Stimulated activated memory B cell treated with anti-CD40 and anti-IgM and Interleukin-4, amounts not matched to agents 10 μg/mL and 1 μg/mL and 100 μg/mL, for 72 hours (primary cell): ENCODE measurements around the gene ADAMTSL3.

Source experiments
- ATAC-seq: fragments of 150-1000 bp; cut with Tn5 transposase; 2 replicates; pipeline ENCODE4 v1.10.0; 2021
- H3K27ac Mint-ChIP-seq: one replicate; pipeline ENCODE4 v1.8.0; 2022; ENCODE audit warnings: mild to moderate bottlenecking, mixed read lengths
- H3K27me3 Mint-ChIP-seq: one replicate; pipeline ENCODE4 v1.8.0; 2022; ENCODE audit warnings: mixed read lengths
- H3K36me3 Mint-ChIP-seq: one replicate; pipeline ENCODE4 v1.8.0; 2022; ENCODE audit warnings: mixed read lengths
- H3K4me1 Mint-ChIP-seq: one replicate; pipeline ENCODE4 v1.8.0; 2022; ENCODE audit warnings: mixed read lengths
- H3K4me3 Mint-ChIP-seq: one replicate; pipeline ENCODE4 v1.8.0; 2022; ENCODE audit warnings: mild to moderate bottlenecking, moderate library complexity, mixed read lengths
- H3K9me3 Mint-ChIP-seq: one replicate; pipeline ENCODE4 v1.8.0; 2022; ENCODE audit warnings: mixed read lengths

Gene ADAMTSL3

GRCh38 chr15:83912343-83912742, 258.4 kb downstream of the ADAMTSL3 start:
- Mint-ChIP-seq H3K36me3 (no peaks in the 10 kb centered on the region), H3K9me3 (peaks cover 6% of the 10 kb centered on the region), H3K4me3 (no peak overlapping the region), H3K27ac (no peak overlapping the region), H3K27me3 (no peaks in the 10 kb centered on the region), H3K4me1 (no peaks in the 10 kb centered on the region)
- ATAC-seq: no peak

- no peaks in the 10 kb centered on the region for H3K27me3 Mint-ChIP-seq
- no peak overlapping the region for H3K4me3 Mint-ChIP-seq
- ATAC-seq: no peak
- H3K9me3 Mint-ChIP-seq: peaks cover 6% of the 10 kb centered on the region
- H3K36me3 Mint-ChIP-seq: no peaks in the 10 kb centered on the region
- H3K4me1 Mint-ChIP-seq: no peaks in the 10 kb centered on the region
- H3K27ac Mint-ChIP-seq: no peak overlapping the region
Measured at GRCh38 chr15:83913034-83913632, 259.2 kb downstream of the ADAMTSL3 start.

- no peak for ATAC-seq
- Mint-ChIP-seq H3K27me3 (no peaks in the 10 kb centered on the region), H3K4me3 (no peak overlapping the region), H3K27ac (no peak overlapping the region), H3K9me3 (peaks cover 4% of the 10 kb centered on the region), H3K4me1 (peaks cover 10% of the 10 kb centered on the region), H3K36me3 (no peaks in the 10 kb centered on the region)
Measured at GRCh38 chr15:83914906-83915305, 261.0 kb downstream of the ADAMTSL3 start.

GRCh38 chr15:83917432-83917831, 263.5 kb downstream of the ADAMTSL3 start:
- no peaks in the 10 kb centered on the region for H3K27me3 Mint-ChIP-seq
- peaks cover 10% of the 10 kb centered on the region for H3K4me1 Mint-ChIP-seq
- ATAC-seq: no peak
- H3K27ac Mint-ChIP-seq: no peak overlapping the region
- no peak overlapping the region for H3K4me3 Mint-ChIP-seq
- peaks cover 3% of the 10 kb centered on the region for H3K9me3 Mint-ChIP-seq
- no peaks in the 10 kb centered on the region for H3K36me3 Mint-ChIP-seq

- Mint-ChIP-seq H3K27me3 (no peaks in the 10 kb centered on the region), H3K27ac (no peak overlapping the region), H3K4me1 (peaks cover 10% of the 10 kb centered on the region), H3K9me3 (peaks cover 3% of the 10 kb centered on the region), H3K36me3 (no peaks in the 10 kb centered on the region), H3K4me3 (no peak overlapping the region)
- no peak for ATAC-seq
Measured at GRCh38 chr15:83918011-83918410, 264.1 kb downstream of the ADAMTSL3 start.

GRCh38 chr15:83919319-83919830, 265.5 kb downstream of the ADAMTSL3 start:
- Mint-ChIP-seq H3K36me3 (no peaks in the 10 kb centered on the region), H3K4me3 (no peak overlapping the region), H3K27me3 (no peaks in the 10 kb centered on the region), H3K4me1 (peaks cover 10% of the 10 kb centered on the region), H3K27ac (no peak overlapping the region), H3K9me3 (peaks cover 3% of the 10 kb centered on the region)
- ATAC-seq: peak; percentile 83

- Mint-ChIP-seq H3K4me3 (no peak overlapping the region), H3K27ac (no peak overlapping the region), H3K36me3 (no peaks in the 10 kb centered on the region), H3K4me1 (peaks cover 10% of the 10 kb centered on the region), H3K27me3 (no peaks in the 10 kb centered on the region), H3K9me3 (peaks cover 3% of the 10 kb centered on the region)
- no peak for ATAC-seq
Measured at GRCh38 chr15:83919978-83920510, 266.1 kb downstream of the ADAMTSL3 start.

GRCh38 chr15:83922649-83923294, 268.8 kb downstream of the ADAMTSL3 start:
- Mint-ChIP-seq H3K27me3 (no peaks in the 10 kb centered on the region), H3K36me3 (no peaks in the 10 kb centered on the region)
- no peak for ATAC-seq

GRCh38 chr15:83926116-83926515, 272.2 kb downstream of the ADAMTSL3 start:
- Mint-ChIP-seq H3K9me3 (no peaks in the 10 kb centered on the region), H3K4me3 (no peak overlapping the region), H3K4me1 (no peaks in the 10 kb centered on the region), H3K27me3 (peaks cover 9% of the 10 kb centered on the region), H3K36me3 (no peaks in the 10 kb centered on the region), H3K27ac (no peak overlapping the region)
- ATAC-seq: no peak

More at GRCh38 chr15:83922649-83923294, 268.8 kb downstream of the ADAMTSL3 start:
- Mint-ChIP-seq H3K4me1 (peaks cover 10% of the 10 kb centered on the region), H3K4me3 (no peak overlapping the region), H3K27ac (no peak overlapping the region), H3K9me3 (peaks cover 3% of the 10 kb centered on the region)

- H3K4me1 Mint-ChIP-seq: no peaks in the 10 kb centered on the region
- no peak overlapping the region for H3K4me3 Mint-ChIP-seq
- no peak overlapping the region for H3K27ac Mint-ChIP-seq
- H3K9me3 Mint-ChIP-seq: no peaks in the 10 kb centered on the region
- no peak for ATAC-seq
- peaks cover 9% of the 10 kb centered on the region for H3K27me3 Mint-ChIP-seq
- H3K36me3 Mint-ChIP-seq: no peaks in the 10 kb centered on the region
Measured at GRCh38 chr15:83927704-83928391, 273.9 kb downstream of the ADAMTSL3 start.

- Mint-ChIP-seq H3K9me3 (peaks cover 3% of the 10 kb centered on the region), H3K4me3 (no peak overlapping the region), H3K4me1 (no peaks in the 10 kb centered on the region), H3K27me3 (peaks cover 9% of the 10 kb centered on the region), H3K36me3 (no peaks in the 10 kb centered on the region), H3K27ac (no peak overlapping the region)
- no peak for ATAC-seq
Measured at GRCh38 chr15:83928392-83928734, 274.4 kb downstream of the ADAMTSL3 start.

- Mint-ChIP-seq H3K36me3 (no peaks in the 10 kb centered on the region), H3K4me3 (no peak overlapping the region), H3K9me3 (peaks cover 5% of the 10 kb centered on the region), H3K27me3 (peaks cover 9% of the 10 kb centered on the region), H3K4me1 (no peaks in the 10 kb centered on the region), H3K27ac (no peak overlapping the region)
- no peak for ATAC-seq
Measured at GRCh38 chr15:83928878-83929418, 275.0 kb downstream of the ADAMTSL3 start.

GRCh38 chr15:83929619-83930018, 275.7 kb downstream of the ADAMTSL3 start:
- Mint-ChIP-seq H3K4me1 (no peaks in the 10 kb centered on the region), H3K9me3 (peaks cover 10% of the 10 kb centered on the region), H3K27ac (no peak overlapping the region), H3K36me3 (no peaks in the 10 kb centered on the region), H3K4me3 (no peak overlapping the region), H3K27me3 (peaks cover 9% of the 10 kb centered on the region)
- ATAC-seq: no peak

GRCh38 chr15:83930392-83931212, 276.7 kb downstream of the ADAMTSL3 start:
- Mint-ChIP-seq H3K27ac (no peak overlapping the region), H3K4me1 (no peaks in the 10 kb centered on the region), H3K4me3 (no peak overlapping the region), H3K27me3 (peaks cover 9% of the 10 kb centered on the region), H3K36me3 (no peaks in the 10 kb centered on the region), H3K9me3 (peaks cover 14% of the 10 kb centered on the region)
- no peak for ATAC-seq

GRCh38 chr15:83935774-83936173, 281.9 kb downstream of the ADAMTSL3 start:
- Mint-ChIP-seq H3K27me3 (peaks cover 1% of the 10 kb centered on the region), H3K27ac (no peak overlapping the region), H3K9me3 (peaks cover 17% of the 10 kb centered on the region), H3K4me1 (no peaks in the 10 kb centered on the region), H3K36me3 (no peaks in the 10 kb centered on the region), H3K4me3 (no peak overlapping the region)
- ATAC-seq: no peak
